ENCODE data around the gene SPTAN1.

SPTAN1 gene

DNA sequence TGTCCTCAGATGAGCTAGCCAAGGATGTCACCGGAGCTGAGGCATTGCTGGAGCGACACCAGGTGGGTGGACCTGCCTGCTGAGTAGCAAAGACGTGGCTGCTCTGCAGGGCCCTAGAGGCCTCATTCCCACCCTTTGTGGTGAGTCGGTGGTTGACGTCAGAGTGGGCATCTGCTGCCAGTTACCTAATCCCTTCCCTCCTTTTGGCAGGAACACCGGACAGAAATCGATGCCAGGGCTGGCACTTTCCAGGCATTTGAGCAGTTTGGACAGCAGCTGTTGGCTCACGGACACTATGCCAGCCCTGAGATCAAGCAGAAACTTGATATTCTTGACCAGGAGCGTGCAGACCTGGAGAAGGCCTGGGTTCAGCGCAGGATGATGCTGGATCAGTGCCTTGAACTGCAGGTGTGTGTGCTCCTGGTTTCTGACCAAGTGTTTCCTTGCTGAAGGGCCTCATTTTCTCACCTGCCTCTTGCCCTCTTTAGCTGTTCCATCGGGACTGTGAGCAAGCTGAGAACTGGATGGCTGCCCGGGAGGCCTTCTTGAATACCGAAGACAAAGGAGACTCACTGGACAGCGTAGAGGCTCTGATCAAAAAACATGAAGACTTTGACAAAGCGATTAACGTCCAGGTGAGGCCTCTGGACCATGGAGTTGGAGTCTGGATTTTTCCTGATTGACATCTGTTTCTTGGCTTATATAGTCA lies 55.4 kb downstream of the SPTAN1 start:
- no peak for DNase-seq

DNA sequence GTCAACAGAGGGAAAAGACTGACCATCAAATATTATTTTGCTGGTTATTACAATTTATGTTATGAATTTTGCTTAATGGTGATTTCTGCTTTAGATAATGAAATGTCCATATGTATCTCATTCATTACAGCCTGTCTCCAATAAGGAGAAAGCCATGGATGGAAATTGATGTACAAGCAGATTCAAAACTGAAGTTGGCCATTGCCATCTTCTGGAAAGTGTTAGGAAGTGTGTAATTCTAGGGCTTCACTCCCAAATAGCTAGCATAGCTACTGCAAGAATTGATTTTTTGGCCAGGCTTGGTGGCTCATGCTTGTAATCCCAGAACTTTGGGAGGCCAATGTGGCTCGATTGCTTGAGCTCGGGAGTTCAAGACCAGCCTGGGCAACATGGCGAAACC lies 58.5 kb downstream of the SPTAN1 start:
- DNase-seq, result no peak

DNA sequence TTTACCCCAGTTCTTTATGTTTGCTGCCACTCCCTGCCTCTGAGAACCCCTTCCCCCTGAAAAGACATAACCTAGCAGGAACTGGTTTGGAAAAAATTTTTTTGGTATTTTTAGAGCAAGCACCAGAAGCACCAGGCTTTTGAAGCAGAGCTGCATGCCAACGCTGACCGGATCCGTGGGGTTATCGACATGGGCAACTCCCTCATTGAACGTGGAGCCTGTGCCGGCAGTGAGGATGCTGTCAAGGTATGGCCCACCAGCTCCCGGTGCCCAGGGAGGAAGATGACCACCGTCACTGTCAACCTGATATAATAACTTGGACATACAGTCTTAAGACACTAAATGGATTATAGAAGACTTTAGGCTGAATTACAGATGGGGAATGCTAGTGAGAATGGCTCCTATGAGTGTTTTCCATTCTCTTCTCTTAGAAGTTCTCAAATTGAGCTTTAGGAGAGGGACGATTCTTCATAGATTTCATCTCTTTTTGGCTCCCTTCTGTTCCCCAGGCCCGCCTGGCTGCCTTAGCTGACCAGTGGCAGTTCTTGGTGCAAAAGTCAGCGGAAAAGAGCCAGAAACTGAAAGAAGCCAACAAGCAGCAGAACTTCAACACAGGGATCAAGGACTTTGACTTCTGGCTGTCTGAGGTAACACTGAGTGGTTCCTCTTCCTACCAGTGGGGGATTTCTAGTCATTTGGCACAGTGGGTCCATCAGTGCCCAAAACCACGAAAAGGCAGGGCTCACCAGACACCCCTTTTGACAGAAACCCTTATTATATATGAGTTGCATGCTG lies 59.4 kb downstream of the SPTAN1 start:
- DNase-seq, result no peak

GRCh38 chr9:128614728-128615127 lies 62.3 kb downstream of the SPTAN1 start:
- DNase-seq, result no peak

GRCh38 chr9:128615571-128615970 lies 63.2 kb downstream of the SPTAN1 start:
- DNase-seq, result no peak

GRCh38 chr9:128617943-128618342 lies 65.6 kb downstream of the SPTAN1 start:
- no peak for DNase-seq

DNA sequence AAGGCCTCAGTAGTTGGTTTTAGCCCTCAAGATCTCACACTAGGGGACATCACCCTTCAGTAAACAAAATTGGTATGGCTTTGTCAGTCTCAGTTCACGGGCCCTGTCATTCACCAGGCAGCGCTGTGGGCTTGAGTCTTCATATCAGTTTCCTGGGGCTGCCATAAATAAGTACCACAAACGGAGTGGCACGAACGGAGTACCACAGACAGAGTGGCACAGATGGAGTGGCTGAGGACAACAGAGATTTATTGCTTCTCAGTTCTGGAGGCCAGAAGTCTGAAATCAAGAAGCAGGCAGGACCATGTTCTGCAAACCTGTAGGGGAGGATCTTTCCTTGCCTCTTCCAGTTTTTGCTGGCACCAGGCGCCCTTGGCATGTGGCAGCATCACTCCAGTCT lies 66.7 kb downstream of the SPTAN1 start:
- no peak for DNase-seq

GRCh38 chr9:128619779-128620178 lies 67.4 kb downstream of the SPTAN1 start:
- DNase-seq, result no peak

GRCh38 chr9:128621730-128622455 lies 69.5 kb downstream of the SPTAN1 start:
- no peak for DNase-seq

GRCh38 chr9:128624566-128624965 lies 72.2 kb downstream of the SPTAN1 start:
- no peak for DNase-seq

- DNase-seq, result no peak
These were observed 73.2 kb downstream of the SPTAN1 start for GRCh38 chr9:128625391-128626146.

- no peak for DNase-seq
These were observed 73.8 kb downstream of the SPTAN1 start for GRCh38 chr9:128626181-128626580.

DNA sequence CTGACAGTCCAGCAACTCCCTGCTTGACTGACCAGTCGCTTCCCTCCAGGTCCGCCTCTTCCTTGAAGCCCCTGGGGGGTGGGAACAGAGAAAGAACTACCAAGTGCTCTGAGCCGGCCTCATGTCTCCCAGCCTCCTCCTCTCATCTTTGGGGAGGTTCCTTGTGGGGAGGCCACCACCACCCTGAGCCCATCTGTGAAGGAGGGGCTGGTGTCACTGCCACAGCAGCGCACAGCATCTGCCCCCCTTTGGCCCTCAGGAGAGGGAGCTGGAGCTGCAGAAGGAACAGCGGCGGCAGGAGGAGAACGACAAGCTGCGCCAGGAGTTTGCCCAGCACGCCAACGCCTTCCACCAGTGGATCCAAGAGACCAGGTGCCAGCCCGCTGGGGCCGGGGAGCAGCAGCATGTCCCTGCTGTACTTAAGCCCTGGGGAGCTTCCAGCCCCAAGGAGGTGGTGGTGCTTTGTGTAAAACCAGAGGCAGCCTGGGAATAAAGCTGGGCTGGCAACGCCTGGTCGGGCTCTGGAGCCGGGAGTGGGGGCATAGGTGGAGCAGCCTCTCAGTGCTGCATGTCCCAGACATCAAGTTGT lies 74.8 kb downstream of the SPTAN1 start:
- no peak for DNase-seq

DNA sequence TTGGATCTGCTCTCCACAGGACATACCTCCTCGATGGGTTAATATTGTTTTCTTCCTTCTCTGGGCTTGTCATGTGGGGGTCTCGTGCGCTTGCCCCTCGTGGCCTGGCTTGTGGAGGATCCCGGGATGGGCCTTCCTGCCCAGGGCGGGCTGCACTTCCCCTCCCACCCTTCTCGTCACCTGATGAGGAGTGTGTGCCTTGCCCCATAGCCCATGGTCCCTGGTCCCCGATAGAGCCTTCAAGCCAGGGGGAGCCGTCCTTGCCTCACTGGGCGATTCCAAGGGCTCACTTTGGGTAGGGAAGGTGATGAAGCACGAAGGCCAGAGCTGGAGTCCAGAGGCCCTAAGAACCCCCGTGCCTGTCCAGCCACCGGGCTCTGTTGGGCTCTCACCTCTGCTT lies 75.5 kb downstream of the SPTAN1 start:
- DNase-seq, result no peak

DNA sequence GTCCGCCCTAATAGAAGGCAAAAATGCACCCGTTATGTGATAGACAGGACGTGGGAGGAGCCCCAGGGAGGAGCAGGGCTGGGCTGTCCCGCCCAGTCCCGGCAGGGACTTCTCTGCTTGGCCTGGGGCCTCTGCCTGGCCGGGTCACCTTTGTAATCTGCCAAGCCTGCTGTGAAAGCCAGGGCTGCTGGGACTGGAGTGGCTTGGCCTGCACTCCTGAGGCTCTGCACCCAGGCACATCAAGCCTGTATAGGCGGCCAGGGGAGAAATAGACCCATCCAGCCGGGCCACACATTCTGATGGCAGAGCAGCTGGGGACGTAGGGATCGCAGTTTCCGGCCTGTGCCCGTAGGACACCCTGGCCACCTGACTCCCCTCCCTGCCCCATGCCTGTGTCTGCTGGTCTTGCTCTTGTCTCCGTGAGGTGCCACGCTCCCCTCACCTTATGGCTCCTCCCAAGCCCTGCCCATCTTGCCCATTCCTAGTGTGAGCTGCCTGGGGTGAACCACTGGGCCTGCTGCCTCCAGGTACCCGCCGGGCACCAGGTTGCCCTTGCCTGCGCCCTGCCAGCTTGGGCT lies 76.2 kb downstream of the SPTAN1 start:
- no peak for DNase-seq

DNA sequence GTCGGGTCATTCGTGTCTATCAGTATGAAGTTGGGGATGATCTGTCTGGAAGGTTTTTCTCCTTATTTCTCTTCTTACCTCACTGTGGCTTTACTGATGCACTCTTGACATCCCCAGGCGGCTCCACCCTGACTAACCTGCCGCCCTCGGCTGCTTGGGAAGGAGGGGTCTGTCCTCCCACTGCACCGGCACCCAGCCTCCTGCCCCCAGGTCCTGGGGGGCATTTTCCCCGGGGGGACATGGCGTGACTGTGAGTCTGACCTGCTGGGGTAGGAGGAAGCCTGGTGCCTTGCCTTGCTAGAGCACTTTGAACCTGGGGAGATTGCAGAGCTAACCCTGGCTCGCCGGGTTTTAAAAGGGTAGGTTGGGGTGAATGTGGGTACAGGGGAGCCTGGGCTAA lies 76.7 kb downstream of the SPTAN1 start:
- no peak for DNase-seq

DNA sequence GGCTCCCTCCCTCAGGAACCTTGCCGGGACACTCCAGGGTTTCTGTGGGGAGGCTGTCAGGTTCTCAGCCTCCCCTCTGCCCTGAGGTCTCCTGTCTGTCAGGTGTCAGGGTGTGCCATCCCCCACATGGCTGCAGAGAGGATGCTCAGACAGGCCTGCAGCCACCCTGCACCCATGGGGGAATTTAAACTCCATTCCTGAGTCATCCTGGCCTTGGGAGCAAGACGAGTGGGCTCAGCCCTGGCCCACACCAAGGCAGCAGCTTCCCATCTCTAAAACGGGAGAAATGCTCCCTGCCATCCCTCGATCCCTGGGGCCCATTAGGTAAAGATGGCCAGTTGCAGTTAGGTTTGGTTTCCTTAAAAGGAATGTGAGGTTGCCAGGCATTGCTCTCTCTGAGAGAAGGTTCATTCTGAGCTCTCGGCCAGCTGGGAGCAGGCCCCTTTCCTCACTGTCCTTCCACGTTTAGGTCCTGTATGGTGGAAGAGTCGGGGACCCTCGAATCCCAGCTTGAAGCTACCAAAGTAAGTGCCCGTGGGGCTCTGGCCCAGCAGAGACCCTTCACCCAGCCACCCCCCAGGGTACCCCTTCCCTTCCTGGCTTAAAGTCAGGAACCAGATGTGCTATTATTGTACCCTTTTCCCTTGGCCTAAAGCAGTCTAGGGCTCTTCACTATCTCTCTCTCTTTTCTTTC lies 77.6 kb downstream of the SPTAN1 start:
- DNase-seq, result no peak

DNA sequence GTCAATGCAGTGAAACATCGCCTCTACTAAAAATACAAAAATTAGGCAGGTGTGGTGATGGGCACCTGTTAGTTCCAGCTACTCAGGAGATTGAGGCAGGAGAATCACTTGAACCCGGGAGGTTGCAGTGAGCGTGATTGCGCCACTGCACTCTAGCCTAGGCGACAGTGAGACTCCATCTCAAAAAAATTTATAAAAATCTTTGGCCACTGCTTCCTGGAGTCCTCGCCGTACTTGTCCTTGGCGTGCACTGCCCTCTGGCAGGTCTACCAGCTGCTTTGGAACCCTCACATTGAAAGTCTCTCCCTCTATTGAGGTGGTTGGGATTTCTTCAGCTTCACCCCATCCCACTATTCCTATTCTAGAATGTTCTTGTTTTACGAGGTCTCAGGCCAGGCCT lies 79.2 kb downstream of the SPTAN1 start:
- no peak for DNase-seq

GRCh38 chr9:128632066-128632465 lies 79.7 kb downstream of the SPTAN1 start:
- no peak for DNase-seq

GRCh38 chr9:128632486-128632885 lies 80.1 kb downstream of the SPTAN1 start:
- DNase-seq, result no peak

DNA sequence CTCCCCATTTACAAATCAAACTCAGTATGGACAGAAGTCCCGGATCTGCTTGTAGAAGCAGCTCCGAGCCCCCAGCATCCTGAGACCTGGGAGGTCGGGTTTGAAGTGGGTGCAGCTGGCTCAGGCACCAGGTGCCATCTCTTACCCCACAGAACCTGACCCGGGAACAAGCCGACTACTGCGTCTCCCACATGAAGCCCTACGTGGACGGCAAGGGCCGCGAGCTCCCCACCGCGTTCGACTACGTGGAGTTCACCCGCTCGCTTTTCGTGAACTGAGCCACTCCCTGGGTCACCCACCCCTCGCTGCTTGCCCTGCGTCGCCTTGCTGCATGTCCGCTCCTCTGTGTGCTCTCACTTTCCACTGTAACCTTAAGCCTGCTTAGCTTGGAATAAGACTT lies 80.7 kb downstream of the SPTAN1 start:
- DNase-seq, result no peak

- DNase-seq, result no peak
These were observed 81.2 kb downstream of the SPTAN1 start for GRCh38 chr9:128633601-128634000.
